ENCODE measurements around the gene ATXN1. TPM values are rescaled to one million over a fixed set of nuclear protein-coding genes. Genes with fewer than 3 reads are reported as not detected.

Gene ATXN1
- total RNA-seq, 1 donor from 2014 or later, result 64.5 TPM

DNA sequence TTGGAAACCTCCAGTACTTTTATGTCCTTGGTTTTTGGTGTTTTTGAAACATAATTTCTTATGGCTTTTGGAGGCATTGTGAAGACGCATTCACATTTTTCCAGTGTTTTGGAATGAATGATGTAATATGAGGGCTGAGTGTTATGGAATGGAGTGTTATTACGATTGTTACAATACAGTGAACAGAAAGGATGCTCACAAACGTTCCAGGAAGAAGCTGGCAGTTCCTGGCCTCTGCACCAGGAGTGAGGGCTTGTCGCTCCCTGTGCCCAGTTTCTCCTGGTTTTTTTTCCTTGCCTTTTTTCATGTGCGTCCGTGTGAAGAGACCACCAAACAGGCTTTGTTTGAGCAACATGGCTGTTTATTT is 502.6 kb downstream of the ATXN1 start:
- TF ChIP-seq, protein P1, sequence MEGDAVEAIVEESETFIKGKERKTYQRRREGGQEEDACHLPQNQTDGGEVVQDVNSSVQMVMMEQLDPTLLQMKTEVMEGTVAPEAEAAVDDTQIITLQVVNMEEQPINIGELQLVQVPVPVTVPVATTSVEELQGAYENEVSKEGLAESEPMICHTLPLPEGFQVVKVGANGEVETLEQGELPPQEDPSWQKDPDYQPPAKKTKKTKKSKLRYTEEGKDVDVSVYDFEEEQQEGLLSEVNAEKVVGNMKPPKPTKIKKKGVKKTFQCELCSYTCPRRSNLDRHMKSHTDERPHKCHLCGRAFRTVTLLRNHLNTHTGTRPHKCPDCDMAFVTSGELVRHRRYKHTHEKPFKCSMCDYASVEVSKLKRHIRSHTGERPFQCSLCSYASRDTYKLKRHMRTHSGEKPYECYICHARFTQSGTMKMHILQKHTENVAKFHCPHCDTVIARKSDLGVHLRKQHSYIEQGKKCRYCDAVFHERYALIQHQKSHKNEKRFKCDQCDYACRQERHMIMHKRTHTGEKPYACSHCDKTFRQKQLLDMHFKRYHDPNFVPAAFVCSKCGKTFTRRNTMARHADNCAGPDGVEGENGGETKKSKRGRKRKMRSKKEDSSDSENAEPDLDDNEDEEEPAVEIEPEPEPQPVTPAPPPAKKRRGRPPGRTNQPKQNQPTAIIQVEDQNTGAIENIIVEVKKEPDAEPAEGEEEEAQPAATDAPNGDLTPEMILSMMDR (IDR thresholded peaks at IDR 0.05), result no peak
- Mint-ChIP-seq H3K27ac (ENCODE audit: unreplicated experiment) (peak overlapping the region; percentile 80), H3K27me3 (ENCODE audit: low read depth) (no peaks in the 10 kb centered on the region), H3K4me1 (ENCODE audit: low read depth) (peaks cover 15% of the 10 kb centered on the region), H3K4me3 (ENCODE audit: unreplicated experiment) (no peak overlapping the region), H3K36me3 (ENCODE audit: low read depth) (peaks cover 5% of the 10 kb centered on the region), H3K9me3 (ENCODE audit: low read depth) (no peaks in the 10 kb centered on the region)
- DNase-seq (ENCODE audit: low spot score), result no peak

- H3K4me1 Mint-ChIP-seq (ENCODE audit: low read depth), result peaks cover 15% of the 10 kb centered on the region
- peak overlapping the region; percentile 80 for H3K27ac Mint-ChIP-seq (ENCODE audit: unreplicated experiment)
- no peak overlapping the region for H3K4me3 Mint-ChIP-seq (ENCODE audit: unreplicated experiment)
- TF ChIP-seq, protein P1 (IDR thresholded peaks at IDR 0.05), result no peak
- H3K9me3 Mint-ChIP-seq (ENCODE audit: low read depth), result no peaks in the 10 kb centered on the region
- no peak for DNase-seq (ENCODE audit: low spot score)
- peaks cover 5% of the 10 kb centered on the region for H3K36me3 Mint-ChIP-seq (ENCODE audit: low read depth)
- no peaks in the 10 kb centered on the region for H3K27me3 Mint-ChIP-seq (ENCODE audit: low read depth)
Observed at GRCh38 chr6:16257999-16258708, 503.1 kb downstream of the ATXN1 start.

- H3K36me3 Mint-ChIP-seq (ENCODE audit: low read depth), result peaks cover 5% of the 10 kb centered on the region
- H3K4me1 Mint-ChIP-seq (ENCODE audit: low read depth), result peaks cover 15% of the 10 kb centered on the region
- no peaks in the 10 kb centered on the region for H3K9me3 Mint-ChIP-seq (ENCODE audit: low read depth)
- DNase-seq (ENCODE audit: low spot score), result no peak
- no peaks in the 10 kb centered on the region for H3K27me3 Mint-ChIP-seq (ENCODE audit: low read depth)
- no peak overlapping the region for H3K27ac Mint-ChIP-seq (ENCODE audit: unreplicated experiment)
- no peak overlapping the region for H3K4me3 Mint-ChIP-seq (ENCODE audit: unreplicated experiment)
- TF ChIP-seq, protein P1 (IDR thresholded peaks at IDR 0.05), result no peak
Observed at GRCh38 chr6:16256781-16257180, 504.5 kb downstream of the ATXN1 start.

- H3K4me3 Mint-ChIP-seq (ENCODE audit: unreplicated experiment), result no peak overlapping the region
- no peak overlapping the region for H3K27ac Mint-ChIP-seq (ENCODE audit: unreplicated experiment)
- H3K4me1 Mint-ChIP-seq (ENCODE audit: low read depth), result peaks cover 15% of the 10 kb centered on the region
- TF ChIP-seq, protein P1 (IDR thresholded peaks at IDR 0.05), result no peak
- DNase-seq (ENCODE audit: low spot score), result no peak
- no peaks in the 10 kb centered on the region for H3K27me3 Mint-ChIP-seq (ENCODE audit: low read depth)
- H3K9me3 Mint-ChIP-seq (ENCODE audit: low read depth), result no peaks in the 10 kb centered on the region
- peaks cover 5% of the 10 kb centered on the region for H3K36me3 Mint-ChIP-seq (ENCODE audit: low read depth)
Observed at GRCh38 chr6:16254535-16254934, 506.7 kb downstream of the ATXN1 start.

GRCh38 chr6:16253399-16254144 is 507.7 kb downstream of the ATXN1 start:
- peaks cover 5% of the 10 kb centered on the region for H3K36me3 Mint-ChIP-seq (ENCODE audit: low read depth)
- H3K4me3 Mint-ChIP-seq (ENCODE audit: unreplicated experiment), result no peak overlapping the region
- H3K4me1 Mint-ChIP-seq (ENCODE audit: low read depth), result peaks cover 9% of the 10 kb centered on the region
- H3K9me3 Mint-ChIP-seq (ENCODE audit: low read depth), result no peaks in the 10 kb centered on the region
- no peaks in the 10 kb centered on the region for H3K27me3 Mint-ChIP-seq (ENCODE audit: low read depth)
- no peak overlapping the region for H3K27ac Mint-ChIP-seq (ENCODE audit: unreplicated experiment)
- no peak for DNase-seq (ENCODE audit: low spot score)
- TF ChIP-seq, protein P1 (IDR thresholded peaks at IDR 0.05), result no peak

Measured in chondrocyte (in vitro differentiated cells).